ENCODE results near the gene HOXD10.

GRCh38 chr2:176084611-176085119 is 31.9 kb upstream of the HOXD10 start:
- TF ChIP-seq POLR2A (IDR thresholded peaks at IDR 0.05) (no peak), CTCF (IDR thresholded peaks at IDR 0.05) (no peak)

All from ovary (tissue), 3 donors.